Panc1 (cell line): ENCODE data around the gene SLC13A3.

Experiments
- POLR2AphosphoS5 ChIP-seq: IDR thresholded peaks from 2 replicates; pipeline ENCODE4 v1.6.1; 2012; ENCODE audit warnings: mild to moderate bottlenecking, low read depth, low read length, moderate library complexity
- TF ChIP-seq, protein P1 (sequence below): fragments of 450-650 bp; IDR thresholded peaks from 2 replicates; pipeline ENCODE4 v1.5.1; 2017; ENCODE audit warnings: mild to moderate bottlenecking
- TF ChIP-seq, protein P2 (sequence below), 2 experiments: IDR thresholded peaks; 2 replicates each; pipeline ENCODE4 v1.6.1; 2011 to 2012; ENCODE audit warnings: low read depth in 2 of 2, control low read depth in 1 of 2, low read length in 1 of 2, mild to moderate bottlenecking in 1 of 2, moderate library complexity in 1 of 2; ENCODE audit not compliant: insufficient read depth in 1 of 2

DNA sequence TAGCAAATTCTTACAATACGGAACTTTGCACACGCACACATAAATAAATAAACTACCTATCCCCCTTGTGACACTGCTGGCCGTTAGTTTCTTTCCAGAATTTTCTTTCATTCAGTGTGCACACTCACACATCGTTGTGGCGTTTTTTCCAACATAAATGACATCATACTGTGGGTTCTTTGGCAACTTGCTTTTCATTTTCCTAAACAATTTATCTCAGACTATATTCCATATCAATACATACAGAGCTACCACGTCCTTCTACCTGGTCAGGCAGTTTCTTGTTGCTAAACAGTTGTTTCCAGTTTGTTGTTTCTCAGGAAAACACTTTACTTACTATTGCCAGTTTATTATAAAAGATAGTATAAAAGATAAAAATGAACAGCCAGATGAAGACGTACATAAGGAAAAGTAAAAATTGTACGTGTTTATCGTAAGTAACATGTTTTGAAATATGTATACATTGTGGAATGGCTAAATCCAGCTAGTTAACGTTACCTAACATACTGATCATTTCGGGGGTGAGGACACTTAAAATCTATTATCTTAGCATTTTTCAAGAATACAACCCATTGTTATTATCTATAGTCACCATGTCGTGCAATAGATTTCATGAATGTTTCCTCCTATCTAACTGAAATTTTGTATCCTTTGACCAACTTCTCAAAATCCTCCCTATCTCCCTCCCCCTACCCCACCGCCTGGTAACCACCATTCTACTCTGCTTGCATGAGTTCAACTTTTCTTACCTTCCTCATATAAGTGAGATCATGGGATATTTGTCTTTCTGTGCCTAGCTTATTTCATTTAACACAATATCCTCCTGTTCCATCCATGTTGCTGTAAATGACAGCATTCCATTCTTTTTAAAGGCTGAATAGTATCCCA lies 39.2 kb upstream of the SLC13A3 start:
- TF ChIP-seq, protein P1, sequence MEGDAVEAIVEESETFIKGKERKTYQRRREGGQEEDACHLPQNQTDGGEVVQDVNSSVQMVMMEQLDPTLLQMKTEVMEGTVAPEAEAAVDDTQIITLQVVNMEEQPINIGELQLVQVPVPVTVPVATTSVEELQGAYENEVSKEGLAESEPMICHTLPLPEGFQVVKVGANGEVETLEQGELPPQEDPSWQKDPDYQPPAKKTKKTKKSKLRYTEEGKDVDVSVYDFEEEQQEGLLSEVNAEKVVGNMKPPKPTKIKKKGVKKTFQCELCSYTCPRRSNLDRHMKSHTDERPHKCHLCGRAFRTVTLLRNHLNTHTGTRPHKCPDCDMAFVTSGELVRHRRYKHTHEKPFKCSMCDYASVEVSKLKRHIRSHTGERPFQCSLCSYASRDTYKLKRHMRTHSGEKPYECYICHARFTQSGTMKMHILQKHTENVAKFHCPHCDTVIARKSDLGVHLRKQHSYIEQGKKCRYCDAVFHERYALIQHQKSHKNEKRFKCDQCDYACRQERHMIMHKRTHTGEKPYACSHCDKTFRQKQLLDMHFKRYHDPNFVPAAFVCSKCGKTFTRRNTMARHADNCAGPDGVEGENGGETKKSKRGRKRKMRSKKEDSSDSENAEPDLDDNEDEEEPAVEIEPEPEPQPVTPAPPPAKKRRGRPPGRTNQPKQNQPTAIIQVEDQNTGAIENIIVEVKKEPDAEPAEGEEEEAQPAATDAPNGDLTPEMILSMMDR: no peak
- TF ChIP-seq POLR2AphosphoS5: no peak
- TF ChIP-seq, protein P2, sequence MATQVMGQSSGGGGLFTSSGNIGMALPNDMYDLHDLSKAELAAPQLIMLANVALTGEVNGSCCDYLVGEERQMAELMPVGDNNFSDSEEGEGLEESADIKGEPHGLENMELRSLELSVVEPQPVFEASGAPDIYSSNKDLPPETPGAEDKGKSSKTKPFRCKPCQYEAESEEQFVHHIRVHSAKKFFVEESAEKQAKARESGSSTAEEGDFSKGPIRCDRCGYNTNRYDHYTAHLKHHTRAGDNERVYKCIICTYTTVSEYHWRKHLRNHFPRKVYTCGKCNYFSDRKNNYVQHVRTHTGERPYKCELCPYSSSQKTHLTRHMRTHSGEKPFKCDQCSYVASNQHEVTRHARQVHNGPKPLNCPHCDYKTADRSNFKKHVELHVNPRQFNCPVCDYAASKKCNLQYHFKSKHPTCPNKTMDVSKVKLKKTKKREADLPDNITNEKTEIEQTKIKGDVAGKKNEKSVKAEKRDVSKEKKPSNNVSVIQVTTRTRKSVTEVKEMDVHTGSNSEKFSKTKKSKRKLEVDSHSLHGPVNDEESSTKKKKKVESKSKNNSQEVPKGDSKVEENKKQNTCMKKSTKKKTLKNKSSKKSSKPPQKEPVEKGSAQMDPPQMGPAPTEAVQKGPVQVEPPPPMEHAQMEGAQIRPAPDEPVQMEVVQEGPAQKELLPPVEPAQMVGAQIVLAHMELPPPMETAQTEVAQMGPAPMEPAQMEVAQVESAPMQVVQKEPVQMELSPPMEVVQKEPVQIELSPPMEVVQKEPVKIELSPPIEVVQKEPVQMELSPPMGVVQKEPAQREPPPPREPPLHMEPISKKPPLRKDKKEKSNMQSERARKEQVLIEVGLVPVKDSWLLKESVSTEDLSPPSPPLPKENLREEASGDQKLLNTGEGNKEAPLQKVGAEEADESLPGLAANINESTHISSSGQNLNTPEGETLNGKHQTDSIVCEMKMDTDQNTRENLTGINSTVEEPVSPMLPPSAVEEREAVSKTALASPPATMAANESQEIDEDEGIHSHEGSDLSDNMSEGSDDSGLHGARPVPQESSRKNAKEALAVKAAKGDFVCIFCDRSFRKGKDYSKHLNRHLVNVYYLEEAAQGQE (IDR thresholded peaks at IDR 0.05; ENCODE audit: insufficient read depth in 1 of 2, low read depth in 2 of 2, low read length in 1 of 2): no peak
